SK-N-SH treated with all-trans-retinoic acid at 6 μM for 48 hours (cell line): Measurements from ENCODE around the gene CDC45.

Experiments used
- ATAC-seq: fragments of 200-7000 bp; cut with Tn5 transposase; 3 replicates; pipeline ENCODE4 v1.9.1; 2020; ENCODE audit warnings: mild to moderate bottlenecking, moderate library complexity
- ARNTL ChIP-seq: fragments of 450-650 bp; formaldehyde crosslinking; IDR thresholded peaks from 2 replicates; pipeline ENCODE4 v1.5.0; 2020; ENCODE audit warnings: low read depth, mild to moderate bottlenecking, moderate library complexity, borderline replicate concordance
- BACH2 ChIP-seq: fragments of 250-450 bp; sonication (Bioruptor Pico); IDR thresholded peaks from 2 replicates; pipeline ENCODE4 v1.9.0; 2021; ENCODE audit warnings: mild to moderate bottlenecking, borderline replicate concordance
- CREB5 ChIP-seq: fragments of 250-450 bp; sonication (Bioruptor Pico); IDR thresholded peaks from 2 replicates; pipeline ENCODE4 v1.5.1; 2020; ENCODE audit warnings: low read depth, mild to moderate bottlenecking, moderate library complexity
- CSDC2 ChIP-seq: fragments of 250-450 bp; sonication (Bioruptor Pico); IDR thresholded peaks from 2 replicates; pipeline ENCODE4 v1.5.0; 2020; ENCODE audit warnings: mild to moderate bottlenecking, moderate library complexity
- CSRNP3 ChIP-seq: fragments of 250-450 bp; sonication (Bioruptor Pico); IDR thresholded peaks from 2 replicates; pipeline ENCODE4 v1.5.1; 2021; ENCODE audit warnings: mild to moderate bottlenecking, moderate library complexity
- ESRRG ChIP-seq: fragments of 250-450 bp; sonication (Bioruptor Pico); IDR thresholded peaks from 2 replicates; pipeline ENCODE4 v1.6.1; 2021; ENCODE audit warnings: mild to moderate bottlenecking
- GLIS3 ChIP-seq: fragments of 250-450 bp; sonication (Bioruptor Pico); IDR thresholded peaks from 2 replicates; pipeline ENCODE4 v1.5.0; 2020; ENCODE audit warnings: mild to moderate bottlenecking, moderate library complexity
- ISL1 ChIP-seq: fragments of 250-450 bp; sonication (Bioruptor Pico); IDR thresholded peaks from 2 replicates; pipeline ENCODE4 v2.1.2; 2022; ENCODE audit warnings: mild to moderate bottlenecking, moderate library complexity
- OSR1 ChIP-seq: fragments of 250-450 bp; sonication (Bioruptor Pico); IDR thresholded peaks from 2 replicates; pipeline ENCODE4 v1.8.0; 2022; ENCODE audit warnings: moderate library complexity, mild to moderate bottlenecking, inconsistent platforms
- PATZ1 ChIP-seq: fragments of 250-450 bp; sonication (Bioruptor Pico); IDR thresholded peaks from 2 replicates; pipeline ENCODE4 v1.8.0; 2020; ENCODE audit warnings: mild to moderate bottlenecking, moderate library complexity, borderline replicate concordance
- POU6F1 ChIP-seq: fragments of 250-450 bp; sonication (Bioruptor Pico); IDR thresholded peaks from 2 replicates; pipeline ENCODE4 v1.8.0; 2021; ENCODE audit warnings: low read depth, mild to moderate bottlenecking, moderate library complexity, borderline replicate concordance
- PPARA ChIP-seq: fragments of 250-450 bp; sonication (Bioruptor Pico); IDR thresholded peaks from 2 replicates; pipeline ENCODE4 v1.5.0; 2020; ENCODE audit warnings: mild to moderate bottlenecking, borderline replicate concordance
- RARB ChIP-seq: fragments of 250-450 bp; sonication (Bioruptor Pico); IDR thresholded peaks from 2 replicates; pipeline ENCODE4 v1.8.0; 2021; ENCODE audit warnings: mild to moderate bottlenecking, moderate library complexity
- TCF4 ChIP-seq: fragments of 250-450 bp; sonication (Bioruptor Pico); IDR thresholded peaks from 2 replicates; pipeline ENCODE4 v1.8.0; 2021; ENCODE audit warnings: mild to moderate bottlenecking, moderate library complexity, borderline replicate concordance
- TOX ChIP-seq: fragments of 250-450 bp; sonication (Bioruptor Pico); IDR thresholded peaks from 2 replicates; pipeline ENCODE4 v1.8.0; 2021; ENCODE audit warnings: mild to moderate bottlenecking, moderate library complexity, borderline replicate concordance
- ZC3H10 ChIP-seq: fragments of 250-450 bp; sonication (Bioruptor Pico); IDR thresholded peaks from 2 replicates; pipeline ENCODE4 v1.5.1; 2021; ENCODE audit warnings: mild to moderate bottlenecking, moderate library complexity
- ZFP3 ChIP-seq: fragments of 250-450 bp; sonication (Bioruptor Pico); IDR thresholded peaks from 2 replicates; pipeline ENCODE4 v1.5.0; 2020; ENCODE audit warnings: mild to moderate bottlenecking, moderate library complexity
- ZNF565 ChIP-seq: fragments of 450-650 bp; formaldehyde crosslinking; conservative IDR thresholded peaks from 2 replicates; pipeline ENCODE4 v1.5.0; 2020; ENCODE audit warnings: low read depth, mild to moderate bottlenecking, moderate library complexity
- ZNF70 ChIP-seq: fragments of 450-650 bp; formaldehyde crosslinking; IDR thresholded peaks from 2 replicates; pipeline ENCODE4 v1.5.0; 2020; ENCODE audit warnings: mild to moderate bottlenecking, moderate library complexity
- ZNF8 ChIP-seq: fragments of 450-650 bp; formaldehyde crosslinking; IDR thresholded peaks from 2 replicates; pipeline ENCODE4 v1.5.0; 2020; ENCODE audit warnings: mild to moderate bottlenecking, moderate library complexity

Gene CDC45

GRCh38 chr22:19555651-19556050, 75.9 kb downstream of the CDC45 start:
- no peak for TF ChIP-seq ISL1 (CRISPR knock-in tag)
- no peak for TF ChIP-seq CSDC2 (CRISPR knock-in tag)
- TF ChIP-seq RARB (CRISPR knock-in tag) = no peak
- no peak for TF ChIP-seq ZFP3 (CRISPR knock-in tag)
- TF ChIP-seq PATZ1 (CRISPR knock-in tag) = no peak
- TF ChIP-seq ZNF565 (CRISPR knock-in tag) = no peak
- no peak for TF ChIP-seq ZNF8 (CRISPR knock-in tag)
- TF ChIP-seq ESRRG (CRISPR knock-in tag) = no peak
- no peak for TF ChIP-seq POU6F1 (CRISPR knock-in tag)
- no peak for TF ChIP-seq ARNTL (CRISPR knock-in tag)
- TF ChIP-seq CREB5 = no peak
- TF ChIP-seq OSR1 (CRISPR knock-in tag) = no peak
- no peak for TF ChIP-seq ZNF70 (CRISPR knock-in tag)
- TF ChIP-seq PPARA (CRISPR knock-in tag) = no peak
- TF ChIP-seq TOX (CRISPR knock-in tag) = no peak
- TF ChIP-seq GLIS3 (CRISPR knock-in tag) = no peak
- no peak for TF ChIP-seq CSRNP3
- no peak for TF ChIP-seq ZC3H10 (CRISPR knock-in tag)
- TF ChIP-seq, all 23 proteins: peak for 0
- ATAC-seq = no peak

GRCh38 chr22:19556963-19557545, 77.3 kb downstream of the CDC45 start:
- no peak for TF ChIP-seq PATZ1 (CRISPR knock-in tag)
- no peak for TF ChIP-seq ZNF565 (CRISPR knock-in tag)
- TF ChIP-seq TCF4 (CRISPR knock-in tag) = no peak
- no peak for TF ChIP-seq CSRNP3
- TF ChIP-seq OSR1 (CRISPR knock-in tag) = no peak
- TF ChIP-seq ISL1 (CRISPR knock-in tag) = no peak
- TF ChIP-seq ARNTL (CRISPR knock-in tag) = no peak
- TF ChIP-seq ZFP3 (CRISPR knock-in tag) = no peak
- no peak for TF ChIP-seq POU6F1 (CRISPR knock-in tag)
- TF ChIP-seq TOX (CRISPR knock-in tag) = no peak
- no peak for TF ChIP-seq CSDC2 (CRISPR knock-in tag)
- no peak for TF ChIP-seq BACH2 (CRISPR knock-in tag)
- no peak for ATAC-seq
